Panc1 (cell line): ENCODE data around the gene NRP1.

Experiments
- POLR2AphosphoS5 ChIP-seq: IDR thresholded peaks from 2 replicates; pipeline ENCODE4 v1.6.1; 2012; ENCODE audit warnings: mild to moderate bottlenecking, low read depth, low read length, moderate library complexity
- TF ChIP-seq, protein P1 (sequence below): fragments of 450-650 bp; IDR thresholded peaks from 2 replicates; pipeline ENCODE4 v1.5.1; 2017; ENCODE audit warnings: mild to moderate bottlenecking
- TF ChIP-seq, protein P2 (sequence below), 2 experiments: IDR thresholded peaks; 2 replicates each; pipeline ENCODE4 v1.6.1; 2011 to 2012; ENCODE audit warnings: low read depth in 2 of 2, control low read depth in 1 of 2, low read length in 1 of 2, mild to moderate bottlenecking in 1 of 2, moderate library complexity in 1 of 2; ENCODE audit not compliant: insufficient read depth in 1 of 2

DNA sequence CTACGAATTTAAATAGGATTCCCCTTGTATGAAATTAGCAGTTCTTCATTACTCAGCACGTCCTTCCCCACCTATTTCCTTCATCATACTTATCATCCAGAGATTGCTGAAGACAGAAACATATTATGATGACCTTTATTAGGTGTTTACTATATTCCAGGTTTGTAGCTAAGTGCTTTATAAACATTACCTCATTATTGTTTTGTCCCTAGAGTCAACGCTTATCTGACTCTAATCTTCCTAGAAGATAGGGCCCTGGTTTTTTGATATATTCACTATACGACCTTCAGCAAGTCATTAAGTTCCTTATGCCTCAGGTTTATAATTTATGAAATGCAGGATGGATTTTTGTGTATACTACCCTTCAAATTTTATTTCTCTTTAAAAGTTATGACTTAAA, 36.8 kb upstream of the NRP1 start:
- TF ChIP-seq, protein P1, sequence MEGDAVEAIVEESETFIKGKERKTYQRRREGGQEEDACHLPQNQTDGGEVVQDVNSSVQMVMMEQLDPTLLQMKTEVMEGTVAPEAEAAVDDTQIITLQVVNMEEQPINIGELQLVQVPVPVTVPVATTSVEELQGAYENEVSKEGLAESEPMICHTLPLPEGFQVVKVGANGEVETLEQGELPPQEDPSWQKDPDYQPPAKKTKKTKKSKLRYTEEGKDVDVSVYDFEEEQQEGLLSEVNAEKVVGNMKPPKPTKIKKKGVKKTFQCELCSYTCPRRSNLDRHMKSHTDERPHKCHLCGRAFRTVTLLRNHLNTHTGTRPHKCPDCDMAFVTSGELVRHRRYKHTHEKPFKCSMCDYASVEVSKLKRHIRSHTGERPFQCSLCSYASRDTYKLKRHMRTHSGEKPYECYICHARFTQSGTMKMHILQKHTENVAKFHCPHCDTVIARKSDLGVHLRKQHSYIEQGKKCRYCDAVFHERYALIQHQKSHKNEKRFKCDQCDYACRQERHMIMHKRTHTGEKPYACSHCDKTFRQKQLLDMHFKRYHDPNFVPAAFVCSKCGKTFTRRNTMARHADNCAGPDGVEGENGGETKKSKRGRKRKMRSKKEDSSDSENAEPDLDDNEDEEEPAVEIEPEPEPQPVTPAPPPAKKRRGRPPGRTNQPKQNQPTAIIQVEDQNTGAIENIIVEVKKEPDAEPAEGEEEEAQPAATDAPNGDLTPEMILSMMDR, result no peak
- TF ChIP-seq, protein P2, sequence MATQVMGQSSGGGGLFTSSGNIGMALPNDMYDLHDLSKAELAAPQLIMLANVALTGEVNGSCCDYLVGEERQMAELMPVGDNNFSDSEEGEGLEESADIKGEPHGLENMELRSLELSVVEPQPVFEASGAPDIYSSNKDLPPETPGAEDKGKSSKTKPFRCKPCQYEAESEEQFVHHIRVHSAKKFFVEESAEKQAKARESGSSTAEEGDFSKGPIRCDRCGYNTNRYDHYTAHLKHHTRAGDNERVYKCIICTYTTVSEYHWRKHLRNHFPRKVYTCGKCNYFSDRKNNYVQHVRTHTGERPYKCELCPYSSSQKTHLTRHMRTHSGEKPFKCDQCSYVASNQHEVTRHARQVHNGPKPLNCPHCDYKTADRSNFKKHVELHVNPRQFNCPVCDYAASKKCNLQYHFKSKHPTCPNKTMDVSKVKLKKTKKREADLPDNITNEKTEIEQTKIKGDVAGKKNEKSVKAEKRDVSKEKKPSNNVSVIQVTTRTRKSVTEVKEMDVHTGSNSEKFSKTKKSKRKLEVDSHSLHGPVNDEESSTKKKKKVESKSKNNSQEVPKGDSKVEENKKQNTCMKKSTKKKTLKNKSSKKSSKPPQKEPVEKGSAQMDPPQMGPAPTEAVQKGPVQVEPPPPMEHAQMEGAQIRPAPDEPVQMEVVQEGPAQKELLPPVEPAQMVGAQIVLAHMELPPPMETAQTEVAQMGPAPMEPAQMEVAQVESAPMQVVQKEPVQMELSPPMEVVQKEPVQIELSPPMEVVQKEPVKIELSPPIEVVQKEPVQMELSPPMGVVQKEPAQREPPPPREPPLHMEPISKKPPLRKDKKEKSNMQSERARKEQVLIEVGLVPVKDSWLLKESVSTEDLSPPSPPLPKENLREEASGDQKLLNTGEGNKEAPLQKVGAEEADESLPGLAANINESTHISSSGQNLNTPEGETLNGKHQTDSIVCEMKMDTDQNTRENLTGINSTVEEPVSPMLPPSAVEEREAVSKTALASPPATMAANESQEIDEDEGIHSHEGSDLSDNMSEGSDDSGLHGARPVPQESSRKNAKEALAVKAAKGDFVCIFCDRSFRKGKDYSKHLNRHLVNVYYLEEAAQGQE (IDR thresholded peaks at IDR 0.05; ENCODE audit: insufficient read depth in 1 of 2, low read depth in 2 of 2, low read length in 1 of 2), result no peak
- no peak for TF ChIP-seq POLR2AphosphoS5
